GM10248 (cell line): ENCODE measurements around the gene PRKD2.

Experiments used
- CTCF ChIA-PET: fragments of 300-600 bp; sonication (Branson Sonifier 250); formaldehyde crosslinking; extraction: SDS; loops from one replicate; lab custom pipeline; 2021; ENCODE audit warnings: antibody characterized with exemption; lab: Yijun Ruan, JAX
- POLR2A ChIA-PET: fragments of 350-650 bp; sonication (Branson Sonifier 250); formaldehyde crosslinking; extraction: SDS; loops from one replicate; lab custom pipeline; 2020; ENCODE audit warnings: antibody characterized with exemption; lab: Yijun Ruan, JAX
- DNase-seq: peaks from one replicate; pipeline ENCODE4 v3.0.0; 2012; ENCODE audit errors: extremely low spot score
- CTCF ChIP-seq: IDR thresholded peaks from 2 replicates; pipeline ENCODE4 v1.5.1; 2012; ENCODE audit warnings: mild to moderate bottlenecking, low read depth; ENCODE audit errors: extremely low read depth, missing control alignments, control extremely low read depth

The PRKD2 gene

GRCh38 chr19:46723471-46723870 lies 6.6 kb upstream of the PRKD2 start:
- no peak for DNase-seq
- no peak for TF ChIP-seq CTCF
- ChIA-PET CTCF (interaction anchor here (1.1 to 3.6 kb wide), 5 partner anchors 9 to 26 kb away, joined by 3 to 23 read pairs (median 3); no protein-coding TSS in a partner anchor), POLR2A (no interaction called here)

GRCh38 chr19:46723023-46723461 lies 6.1 kb upstream of the PRKD2 start:
- no peak for DNase-seq
- CTCF ChIA-PET, result interaction anchor here (1.2 to 3.6 kb wide), 4 partner anchors 8 to 26 kb away, joined by 3 to 23 read pairs (median 6); no protein-coding TSS in a partner anchor
- TF ChIP-seq CTCF, result no peak
- POLR2A ChIA-PET, result no interaction called here

- TF ChIP-seq CTCF, result no peak
- ChIA-PET CTCF (interaction anchor here (1.2 to 3.6 kb wide), 3 partner anchors 8 to 17 kb away, joined by 3 to 23 read pairs (median 9); no protein-coding TSS in a partner anchor), POLR2A (no interaction called here)
- DNase-seq, result no peak
Measured at GRCh38 chr19:46722421-46723022, 5.6 kb upstream of the PRKD2 start.

- CTCF ChIA-PET, result interaction anchor here (3.6 kb wide), 1 partner anchor 17 kb away, joined by 23 read pairs; no protein-coding TSS in a partner anchor
- DNase-seq, result no peak
- TF ChIP-seq CTCF, result no peak
- POLR2A ChIA-PET, result no interaction called here
Measured at GRCh38 chr19:46722004-46722380, 5.1 kb upstream of the PRKD2 start.

GRCh38 chr19:46721269-46722003 lies 4.5 kb upstream of the PRKD2 start:
- CTCF ChIA-PET, result no interaction called here
- POLR2A ChIA-PET, result no interaction called here
- TF ChIP-seq CTCF, result peak; percentile 10
- DNase-seq, result no peak

- CTCF ChIA-PET, result interaction anchor here (2.1 kb wide), 1 partner anchor 8 kb away, joined by 9 read pairs; no protein-coding TSS in a partner anchor
- no peak for TF ChIP-seq CTCF
Measured at GRCh38 chr19:46720503-46721239, 3.8 kb upstream of the PRKD2 start.

More at GRCh38 chr19:46720503-46721239, 3.8 kb upstream of the PRKD2 start:
- DNase-seq, result no peak
- POLR2A ChIA-PET, result no interaction called here
